SK-N-SH (cell line): ENCODE measurements around the gene CPA3. TPM values are rescaled to one million over a fixed set of nuclear protein-coding genes. Genes with fewer than 3 reads are reported as not detected.

Experiments used
- CTCF ChIA-PET: fragments of 300-600, 350-600 bp; formaldehyde crosslinking; extraction: SDS; loops from one replicate; lab custom pipeline; 2021; lab: Yijun Ruan, JAX
- POLR2A ChIA-PET: fragments of 350-600 bp; sonication (Branson Sonifier 250); formaldehyde crosslinking; extraction: SDS; loops from one replicate; lab custom pipeline; 2020; ENCODE audit warnings: antibody characterized with exemption, inconsistent platforms; lab: Yijun Ruan, JAX
- DNase-seq: peaks from one replicate; pipeline ENCODE4 v3.0.0; 2012
- H2AFZ ChIP-seq: fragments of 200-600 bp; sonication (generic); 2 replicates; pipeline ENCODE4 v1.8.1; 2016; ENCODE audit warnings: antibody characterized with exemption, mild to moderate bottlenecking, low read depth
- H3F3A ChIP-seq: fragments of 200-600 bp; sonication (generic); replicated peaks from 2 replicates; pipeline ENCODE3; 2016; ENCODE audit warnings: antibody characterized with exemption, mild to moderate bottlenecking; ENCODE audit not compliant: insufficient read depth
- H3K27ac ChIP-seq, 2 experiments: fragments of 200-500 bp in 1 of 2; fragments of 200-600 bp in 1 of 2; sonication (Bioruptor generic) in 1 of 2; sonication (generic), shearing (Covaris generic) in 1 of 2; 2 replicates each; pipeline versions ENCODE4 v1.5.1 to v1.6.1; 2014 to 2016; ENCODE audit warnings: low read depth in 2 of 2, inconsistent platforms in 1 of 2, low read length in 1 of 2, mild to moderate bottlenecking in 1 of 2, mixed read lengths in 1 of 2
- H3K27me3 ChIP-seq: fragments of 200-600 bp; sonication (generic), shearing (Covaris generic); 2 replicates; pipeline ENCODE4 v1.6.1; 2016; ENCODE audit warnings: mixed run types; ENCODE audit not compliant: insufficient read depth
- H3K36me3 ChIP-seq, 2 experiments: fragments of 200-500 bp in 1 of 2; fragments of 200-600 bp in 1 of 2; sonication (Bioruptor generic) in 1 of 2; sonication (generic) in 1 of 2; replicated peaks in 1 of 2; 2 replicates each; pipeline versions ENCODE3 to v1.5.1; 2014 to 2016; ENCODE audit warnings: low read length in 1 of 2, mild to moderate bottlenecking in 1 of 2; ENCODE audit not compliant: insufficient read depth in 2 of 2, control insufficient read depth in 1 of 2
- H3K4me1 ChIP-seq, 2 experiments: fragments of 200-500 bp in 1 of 2; fragments of 200-600 bp in 1 of 2; sonication (Bioruptor generic) in 1 of 2; sonication (generic), shearing (Covaris generic) in 1 of 2; 2 replicates each; pipeline versions ENCODE4 v1.5.1 to v1.6.1; 2014 to 2016; ENCODE audit warnings: low read depth in 1 of 2, low read length in 1 of 2, mixed run types in 1 of 2; ENCODE audit not compliant: insufficient read depth in 2 of 2, control insufficient read depth in 1 of 2
- H3K4me2 ChIP-seq: fragments of 200-600 bp; sonication (generic), shearing (Covaris generic); 2 replicates; pipeline ENCODE4 v1.6.1; 2017; ENCODE audit warnings: mixed run types
- H3K4me3 ChIP-seq, 2 experiments: fragments of 200-500 bp in 1 of 2; fragments of 200-600 bp in 1 of 2; sonication (Bioruptor generic) in 1 of 2; sonication (generic), shearing (Covaris generic) in 1 of 2; 2 replicates each; pipeline versions ENCODE4 v1.5.1 to v1.8.1; 2014 to 2016; ENCODE audit warnings: low read depth in 2 of 2, inconsistent platforms in 1 of 2, low read length in 1 of 2, mild to moderate bottlenecking in 1 of 2, mixed read lengths in 1 of 2, moderate library complexity in 1 of 2
- H3K79me2 ChIP-seq: fragments of 200-600 bp; sonication (generic); 2 replicates; pipeline ENCODE4 v1.8.1; 2017; ENCODE audit warnings: mild to moderate bottlenecking; ENCODE audit not compliant: insufficient read depth
- H3K9ac ChIP-seq: fragments of 200-600 bp; sonication (generic); 2 replicates; pipeline ENCODE4 v1.6.1; 2017; ENCODE audit warnings: mixed run types
- H3K9me2 ChIP-seq: fragments of 200-600 bp; sonication (generic); 2 replicates; pipeline ENCODE4 v1.6.1; 2017; ENCODE audit warnings: mixed run types
- H3K9me3 ChIP-seq: fragments of 200-600 bp; sonication (generic); 2 replicates; pipeline ENCODE4 v1.6.1; 2017; ENCODE audit warnings: mixed run types, mild to moderate bottlenecking, moderate library complexity
- H4K20me1 ChIP-seq: fragments of 200-600 bp; sonication (generic); 2 replicates; pipeline ENCODE4 v1.6.1; 2017; ENCODE audit warnings: mild to moderate bottlenecking, mixed run types; ENCODE audit not compliant: insufficient read depth
- ELF1 ChIP-seq: IDR thresholded peaks from 2 replicates; pipeline ENCODE4 v1.4.0; 2012
- FOSL2 ChIP-seq: IDR thresholded peaks from 2 replicates; pipeline ENCODE4 v1.4.0; 2012; ENCODE audit warnings: low read depth, mild to moderate bottlenecking, moderate library complexity, borderline replicate concordance
- FOXJ3 ChIP-seq: sonication (generic); formaldehyde crosslinking; IDR thresholded peaks from 2 replicates; pipeline ENCODE4 v1.5.1; 2020; ENCODE audit warnings: mild to moderate bottlenecking, missing genetic modification reagents
- FOXM1 ChIP-seq: IDR thresholded peaks from 2 replicates; pipeline ENCODE4 v1.4.0; 2012; ENCODE audit warnings: low read depth, mild to moderate bottlenecking
- IRF3 ChIP-seq: fragments of 150-350 bp; IDR thresholded peaks from 2 replicates; pipeline ENCODE4 v1.6.1; 2016; ENCODE audit warnings: mild to moderate bottlenecking, low read depth, low read length
- JUND ChIP-seq: IDR thresholded peaks from 2 replicates; pipeline ENCODE4 v1.4.0; 2012
- MAX ChIP-seq: IDR thresholded peaks from 2 replicates; pipeline ENCODE4 v1.4.0; 2012; ENCODE audit warnings: low read depth
- MEF2A ChIP-seq: IDR thresholded peaks from 2 replicates; pipeline ENCODE4 v1.4.0; 2012; ENCODE audit warnings: low read depth, borderline replicate concordance
- MXI1 ChIP-seq: IDR thresholded peaks from 2 replicates; pipeline ENCODE4 v1.6.1; 2012; ENCODE audit warnings: mild to moderate bottlenecking, low read depth, low read length, improper control_type of control experiment
- NFIC ChIP-seq: IDR thresholded peaks from 2 replicates; pipeline ENCODE4 v1.4.0; 2012; ENCODE audit warnings: borderline replicate concordance
- NRF1 ChIP-seq: IDR thresholded peaks from 2 replicates; pipeline ENCODE4 v1.6.1; 2012; ENCODE audit warnings: low read depth, mild to moderate bottlenecking, low read length
- PBX3 ChIP-seq: IDR thresholded peaks from 2 replicates; pipeline ENCODE4; 2012
- RCOR1 ChIP-seq: fragments of 150-350 bp; IDR thresholded peaks from 2 replicates; pipeline ENCODE4 v1.6.1; 2017; ENCODE audit warnings: antibody characterized with exemption, low read length
- RFX5 ChIP-seq: IDR thresholded peaks from 2 replicates; pipeline ENCODE4 v1.6.1; 2012; ENCODE audit warnings: mild to moderate bottlenecking, improper control_type of control experiment, low read length
- RXRA ChIP-seq: IDR thresholded peaks from 2 replicates; pipeline ENCODE4 v1.4.0; 2012; ENCODE audit warnings: low read depth, mild to moderate bottlenecking, borderline replicate concordance
- SIN3A ChIP-seq: IDR thresholded peaks from 2 replicates; pipeline ENCODE4 v1.6.1; 2012; ENCODE audit warnings: low read depth, mild to moderate bottlenecking, low read length, moderate library complexity, borderline replicate concordance
- TAF1 ChIP-seq: IDR thresholded peaks from 2 replicates; pipeline ENCODE4 v1.6.1; 2012; ENCODE audit warnings: low read depth, mild to moderate bottlenecking, low read length, moderate library complexity, borderline replicate concordance
- TCF12 ChIP-seq: IDR thresholded peaks from 2 replicates; pipeline ENCODE4 v1.4.0; 2012
- TEAD4 ChIP-seq: IDR thresholded peaks from 2 replicates; pipeline ENCODE4 v1.4.0; 2012; ENCODE audit warnings: mild to moderate bottlenecking, borderline replicate concordance; ENCODE audit not compliant: insufficient read depth
- USF1 ChIP-seq: IDR thresholded peaks from 2 replicates; pipeline ENCODE4 v1.4.0; 2012; ENCODE audit warnings: low read depth, borderline replicate concordance
- ZBTB33 ChIP-seq: IDR thresholded peaks from 2 replicates; pipeline ENCODE4 v1.4.0; 2012; ENCODE audit warnings: low read depth, borderline replicate concordance
- WGBS: methylation state at CpG from one replicate; pipeline ENCODE4 v1.1.6; 2017; ENCODE audit warnings: low lambda C conversion rate; 5-methylcytosine and 5-hydroxymethylcytosine counted together
- polyA plus RNA-seq, 3 experiments: library from polyadenylated mRNA; depleted of rRNA; stranded (reverse); fragments of >200 nt; gene quantifications; 2 replicates each; pipeline ENCODE4 v1.2.3, GENCODE V29; 2012

The CPA3 gene
- polyA plus RNA-seq, 1 of the 3 experiments (the other 2 are of a cell fraction), result not detected

GRCh38 chr3:148896062-148896461, 31.0 kb downstream of the CPA3 start:
- no peak overlapping the region for H3K4me2 ChIP-seq
- WGBS, result 61% methylated on average over 3 of the region's 3 CpGs
- CTCF ChIA-PET, result interaction anchor here (1.0 to 1.3 kb wide), 2 partner anchors 10 to 34 kb away, joined by 3 read pairs; no protein-coding TSS in a partner anchor
- H2AFZ ChIP-seq, result no peak overlapping the region
- H3K9ac ChIP-seq, result no peak overlapping the region
- H3K4me3 ChIP-seq, result no peak overlapping the region
- no peaks in the 10 kb centered on the region for H3K79me2 ChIP-seq
- no peak for TF ChIP-seq RCOR1
- peaks cover 7% of the 10 kb centered on the region; the same call in 1 of the 2 replicates for H3K9me3 ChIP-seq
- H3K27me3 ChIP-seq, result no peaks in the 10 kb centered on the region
- H3K36me3 ChIP-seq, result no peaks in the 10 kb centered on the region
- POLR2A ChIA-PET, result no interaction called here
- H3F3A ChIP-seq, result no peaks in the 10 kb centered on the region
- peaks cover 0 to 2% of the 10 kb centered on the region in 2 experiments; a peak in 1 of 4 replicates for H3K4me1 ChIP-seq
- H3K9me2 ChIP-seq, result no peaks in the 10 kb centered on the region
- DNase-seq, result no peak
- H3K27ac ChIP-seq, result no peak overlapping the region
- H4K20me1 ChIP-seq, result no peaks in the 10 kb centered on the region

GRCh38 chr3:148901987-148902791, 37.1 kb downstream of the CPA3 start:
- peak overlapping the region; percentile 44; the same call in 1 of the 2 replicates for H3K9ac ChIP-seq
- ChIA-PET CTCF (interaction anchor here (1.0 to 1.6 kb wide), 2 partner anchors 12 to 183 kb away, joined by 3 read pairs; no protein-coding TSS in a partner anchor), POLR2A (no interaction called here)
- DNase-seq, result no peak
- no peaks in the 10 kb centered on the region for H3K79me2 ChIP-seq
- H3K4me3 ChIP-seq, result 0 out of 4 replicates have a peak overlapping the region, but pooled peaks of 1 of the 2 experiments have one; percentile 5
- peak overlapping the region; percentile 67 to 73; a peak in 3 of 4 replicates for H3K27ac ChIP-seq
- peak overlapping the region; percentile 53; the same call in 1 of the 2 replicates for H3K4me2 ChIP-seq
- no peaks in the 10 kb centered on the region for H3K9me3 ChIP-seq
- H4K20me1 ChIP-seq, result no peaks in the 10 kb centered on the region
- H3K36me3 ChIP-seq, result no peaks in the 10 kb centered on the region
- H3K4me1 ChIP-seq, result peaks cover 1 to 5% of the 10 kb centered on the region in 2 experiments; a peak in 3 of 4 replicates
- no peaks in the 10 kb centered on the region for H3K9me2 ChIP-seq
- H3F3A ChIP-seq, result peaks cover 22% of the 10 kb centered on the region
- 29% methylated on average over 4 of the region's 4 CpGs for WGBS
- no peaks in the 10 kb centered on the region for H3K27me3 ChIP-seq
- no peak overlapping the region for H2AFZ ChIP-seq
- TF ChIP-seq MEF2A, result no peak
- no peak for TF ChIP-seq RFX5
- no peak for TF ChIP-seq NRF1
- no peak for TF ChIP-seq MAX
- no peak for TF ChIP-seq FOXM1
- TF ChIP-seq JUND, result peak; percentile 53; the same call in 1 of the 2 replicates
- peak; percentile 49; the same call in 1 of the 2 replicates for TF ChIP-seq FOSL2
- TF ChIP-seq TEAD4, result 0 out of 2 replicates have a peak, but pooled peaks have one; percentile 20
- TF ChIP-seq IRF3, result no peak
- no peak; the same call in 1 of the 2 replicates for TF ChIP-seq TCF12
- no peak for TF ChIP-seq ELF1
- TF ChIP-seq FOXJ3 (CRISPR knock-in tag), result no peak
- no peak for TF ChIP-seq ZBTB33
- TF ChIP-seq RXRA, result peak; percentile 48
- TF ChIP-seq SIN3A, result no peak
- no peak for TF ChIP-seq NFIC
- TF ChIP-seq USF1, result no peak
- no peak for TF ChIP-seq MXI1
- TF ChIP-seq PBX3, result peak; percentile 20
- TF ChIP-seq TAF1, result no peak
